ENCODE measurements around the gene RSRC1. TPM values are rescaled to one million over a fixed set of nuclear protein-coding genes. Genes with fewer than 3 reads are reported as not detected.
A peak's percentile ranks its signal among the peaks of the same experiment; 100 is the strongest.
"Not testable (repeated sequence)": the region's sequence is repeated elsewhere in the genome, so short reads cannot be mapped to it uniquely, and the experiment has no call there.

The RSRC1 gene, protein sequence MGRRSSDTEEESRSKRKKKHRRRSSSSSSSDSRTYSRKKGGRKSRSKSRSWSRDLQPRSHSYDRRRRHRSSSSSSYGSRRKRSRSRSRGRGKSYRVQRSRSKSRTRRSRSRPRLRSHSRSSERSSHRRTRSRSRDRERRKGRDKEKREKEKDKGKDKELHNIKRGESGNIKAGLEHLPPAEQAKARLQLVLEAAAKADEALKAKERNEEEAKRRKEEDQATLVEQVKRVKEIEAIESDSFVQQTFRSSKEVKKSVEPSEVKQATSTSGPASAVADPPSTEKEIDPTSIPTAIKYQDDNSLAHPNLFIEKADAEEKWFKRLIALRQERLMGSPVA
- total RNA-seq (41.2 TPM), polyA plus RNA-seq (ENCODE audit: insufficient read depth in 1 of 8, insufficient read length in 8 of 8, low replicate concordance in 1 of 8) (10 to 100 TPM; 20.6 to 24.6 (median 22.1) TPM)
- long read RNA-seq, donor 1, partial matches to known transcripts, result 0 of 2 reads
- long read RNA-seq, donor 1, other reads (novel, unspliced or antisense), result 0 of 2 reads
- long read RNA-seq, donor 2, partial matches to known transcripts, result 0 of 1 reads
- long read RNA-seq, donor 2, other reads (novel, unspliced or antisense), result 0 of 1 reads
- long read RNA-seq, donor 3, partial matches to known transcripts, result 0 of 1 reads
- long read RNA-seq, donor 3, other reads (novel, unspliced or antisense), result 0 of 1 reads
- long read RNA-seq, donor 4, result 0 reads
- long read RNA-seq, donor 5, partial matches to known transcripts, result 0 of 7 reads
- long read RNA-seq, donor 5, other reads (novel, unspliced or antisense), result 0 of 7 reads
- long read RNA-seq, donor 6, transcript RSRC1-215 (10 exons, 1,738 nt), result major isoform, 5 of 10 reads
- long read RNA-seq, donor 6, partial matches to known transcripts, result 0 of 10 reads
- long read RNA-seq, donor 6, other reads (novel, unspliced or antisense), result 0 of 10 reads
- long read RNA-seq, donor 7, partial matches to known transcripts, result 0 of 10 reads
- long read RNA-seq, donor 7, other reads (novel, unspliced or antisense), result 8 of 10 reads
- long read RNA-seq, donor 8, partial matches to known transcripts, result 0 of 2 reads
- long read RNA-seq, donor 8, other reads (novel, unspliced or antisense), result 0 of 2 reads
- long read RNA-seq, donor 9, result 0 reads
- long read RNA-seq, donor 10, partial matches to known transcripts, result 0 of 2 reads
- long read RNA-seq, donor 10, other reads (novel, unspliced or antisense), result 0 of 2 reads
- long read RNA-seq, donor 11, partial matches to known transcripts, result 0 of 3 reads
- long read RNA-seq, donor 11, other reads (novel, unspliced or antisense), result 0 of 3 reads

DNA sequence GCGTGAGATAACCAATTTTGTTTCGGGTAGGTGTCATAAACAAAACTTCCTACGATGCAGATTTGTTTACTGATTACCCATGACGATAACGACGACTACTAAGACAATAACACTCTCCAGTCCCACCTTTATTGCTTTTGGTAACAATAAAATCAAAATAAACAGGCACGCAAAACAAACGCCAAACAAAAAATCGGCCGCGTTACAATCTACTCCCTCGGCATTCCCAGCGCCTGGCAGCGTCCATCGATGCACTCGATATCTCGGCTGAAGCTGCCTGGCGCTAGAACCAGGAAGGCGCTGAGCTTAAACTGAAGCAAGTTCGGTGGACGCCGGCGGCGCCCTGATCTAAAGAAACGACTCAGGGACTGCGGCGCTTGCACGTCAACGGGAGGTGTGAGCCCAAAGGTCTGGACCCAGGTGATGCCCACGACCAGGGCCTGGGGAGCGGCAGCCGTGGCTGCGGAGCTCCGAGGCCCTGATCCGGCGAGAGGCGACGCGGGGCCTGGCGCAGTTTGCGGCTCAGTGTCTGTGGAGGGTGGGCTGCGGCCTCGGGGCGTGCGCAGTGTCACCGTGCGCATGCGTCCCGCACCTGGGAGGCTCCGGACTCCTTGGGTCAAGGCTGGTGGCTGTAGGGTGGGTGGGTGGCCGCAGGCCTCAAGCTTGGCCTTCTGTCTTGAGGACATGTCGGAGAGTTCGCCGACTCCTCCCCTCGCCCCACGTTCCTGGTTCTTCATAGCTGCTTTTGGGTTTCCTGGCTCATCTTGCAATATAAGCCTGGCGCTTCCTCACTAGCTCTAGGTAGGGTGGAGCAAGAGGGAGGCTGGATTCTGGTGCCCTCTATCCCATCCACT lies at the start of gene RSRC1:
RSRC1 (plus strand) TSS at position 286 of the 854 bp plus-strand sequence. CDS start 12,016 bp downstream, outside the sequence.
- peak; percentile 98 for DNase-seq
- Histone ChIP-seq H3K4me1 (ENCODE audit: control insufficient read depth, insufficient read depth, low read length) (peaks cover 17% of the 10 kb centered on the region), H3K27ac (ENCODE audit: low read length) (peak within 1 kb of the TSS; percentile 86), H3K9me3 (replicated peaks; ENCODE audit: control insufficient read depth, low read depth, low read length) (no peaks in the 10 kb centered on the region), H3K4me3 (ENCODE audit: low read length) (peak within 1 kb of the TSS; percentile 79), H3K36me3 (ENCODE audit: control insufficient read depth, insufficient read depth, low read length) (no peaks in the 10 kb centered on the region), H3K27me3 (ENCODE audit: control insufficient read depth, insufficient read depth, low read length) (peaks cover 36% of the 10 kb centered on the region)
- WGBS (ENCODE audit: insufficient coverage), result under 1% methylated on average over 39 of the region's 57 CpGs

DNA sequence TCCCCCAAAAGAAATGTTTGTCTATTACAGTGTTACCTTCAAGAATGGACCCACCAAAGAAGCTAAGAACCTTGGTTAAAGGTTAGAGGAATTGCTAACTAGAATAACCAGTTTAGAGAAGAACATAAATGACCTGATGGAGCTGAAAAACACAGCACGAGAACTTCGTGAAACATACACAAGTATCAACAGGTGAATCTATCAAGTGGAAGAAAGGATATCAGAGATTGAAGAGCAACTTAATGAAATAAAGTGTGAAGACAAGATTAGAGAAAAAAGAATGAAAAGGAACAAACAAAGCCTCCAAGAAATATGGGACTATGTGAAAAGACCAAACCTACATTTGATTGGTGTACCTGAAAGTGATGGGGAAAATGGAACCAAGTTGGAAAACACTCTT lies 44.3 kb upstream of the RSRC1 start:
- not testable (repeated sequence) for H3K27ac ChIP-seq (ENCODE audit: low read length); DNase-seq; H3K4me1 ChIP-seq (ENCODE audit: control insufficient read depth, insufficient read depth, low read length); H3K9me3 ChIP-seq (replicated peaks; ENCODE audit: control insufficient read depth, low read depth, low read length); H3K4me3 ChIP-seq (ENCODE audit: low read length); H3K27me3 ChIP-seq (ENCODE audit: control insufficient read depth, insufficient read depth, low read length); H3K36me3 ChIP-seq (ENCODE audit: control insufficient read depth, insufficient read depth, low read length)
- no CpG with 5 or more reads among the region's 2 CpGs for WGBS (ENCODE audit: insufficient coverage)

DNA sequence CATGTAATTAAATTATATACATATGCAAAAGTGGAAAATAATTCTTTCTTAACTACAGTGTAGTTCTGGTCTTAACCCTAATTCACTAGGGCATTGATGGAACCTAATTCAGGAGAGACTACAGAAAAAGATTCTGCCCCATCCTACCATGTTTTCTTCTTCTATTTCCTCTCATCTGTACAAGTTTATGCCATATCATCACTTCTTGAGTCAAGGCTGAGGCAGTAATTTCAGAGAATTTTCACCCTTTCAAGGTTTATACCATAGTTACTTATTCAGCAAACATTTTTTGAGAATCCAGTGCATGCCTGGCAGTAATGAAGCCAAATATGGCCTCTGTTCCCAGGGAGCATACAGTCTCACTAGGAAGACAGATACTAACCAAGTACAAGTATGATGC lies 37.1 kb upstream of the RSRC1 start:
- no peak overlapping the region for H3K27ac ChIP-seq (ENCODE audit: low read length)
- no peaks in the 10 kb centered on the region for H3K36me3 ChIP-seq (ENCODE audit: control insufficient read depth, insufficient read depth, low read length)
- H3K4me3 ChIP-seq (ENCODE audit: low read length), result no peak overlapping the region
- H3K27me3 ChIP-seq (ENCODE audit: control insufficient read depth, insufficient read depth, low read length), result no peaks in the 10 kb centered on the region
- no peak for DNase-seq
- H3K9me3 ChIP-seq (replicated peaks; ENCODE audit: control insufficient read depth, low read depth, low read length), result no peaks in the 10 kb centered on the region
- H3K4me1 ChIP-seq (ENCODE audit: control insufficient read depth, insufficient read depth, low read length), result no peaks in the 10 kb centered on the region

DNA sequence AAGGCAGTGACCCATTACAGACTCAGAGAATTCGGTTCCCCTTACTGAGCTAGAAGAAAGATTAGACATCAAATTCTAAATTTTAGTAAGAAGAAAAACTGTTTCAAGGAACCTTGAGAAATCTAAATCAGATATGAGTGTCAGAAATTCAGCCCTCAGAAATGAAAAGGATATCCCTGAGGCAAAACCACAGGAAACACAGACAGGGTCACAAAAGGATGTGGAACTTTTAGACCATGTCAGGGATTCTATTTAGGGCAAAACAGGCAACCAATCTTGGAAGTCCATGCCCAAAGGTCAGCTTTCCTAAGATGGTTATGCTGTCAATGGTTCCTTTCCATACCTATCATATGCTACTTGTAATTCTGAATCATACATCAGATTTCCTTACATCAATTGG lies 35.3 kb upstream of the RSRC1 start:
- no peaks in the 10 kb centered on the region for H3K4me1 ChIP-seq (ENCODE audit: control insufficient read depth, insufficient read depth, low read length)
- no peak for DNase-seq
- no peaks in the 10 kb centered on the region for H3K27me3 ChIP-seq (ENCODE audit: control insufficient read depth, insufficient read depth, low read length)
- no peaks in the 10 kb centered on the region for H3K9me3 ChIP-seq (replicated peaks; ENCODE audit: control insufficient read depth, low read depth, low read length)
- no CpG with 5 or more reads among the region's 1 CpG for WGBS (ENCODE audit: insufficient coverage)
- no peak overlapping the region for H3K27ac ChIP-seq (ENCODE audit: low read length)
- H3K4me3 ChIP-seq (ENCODE audit: low read length), result no peak overlapping the region
- H3K36me3 ChIP-seq (ENCODE audit: control insufficient read depth, insufficient read depth, low read length), result no peaks in the 10 kb centered on the region

DNA sequence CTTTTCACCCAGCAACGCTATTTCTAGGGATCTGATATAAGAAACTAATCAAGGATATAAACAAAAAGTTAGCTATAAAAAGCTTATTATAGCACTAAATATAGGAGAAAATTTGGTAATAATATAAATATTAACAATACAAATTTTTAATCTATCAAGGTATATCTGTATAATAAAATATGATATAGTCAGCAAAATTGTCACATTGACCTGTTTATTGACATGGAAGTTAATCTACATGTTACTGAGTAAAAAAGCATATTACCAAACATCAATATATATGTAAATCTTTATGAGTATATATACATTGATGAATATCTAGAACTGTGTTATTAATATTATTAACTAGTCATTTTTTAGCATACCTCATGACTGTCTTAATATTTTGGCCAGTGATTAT lies 30.3 kb upstream of the RSRC1 start:
- H3K27ac ChIP-seq (ENCODE audit: low read length), result no peak overlapping the region
- H3K36me3 ChIP-seq (ENCODE audit: control insufficient read depth, insufficient read depth, low read length), result no peaks in the 10 kb centered on the region
- no peak overlapping the region for H3K4me3 ChIP-seq (ENCODE audit: low read length)
- DNase-seq, result no peak
- no peaks in the 10 kb centered on the region for H3K4me1 ChIP-seq (ENCODE audit: control insufficient read depth, insufficient read depth, low read length)
- no peaks in the 10 kb centered on the region for H3K27me3 ChIP-seq (ENCODE audit: control insufficient read depth, insufficient read depth, low read length)
- H3K9me3 ChIP-seq (replicated peaks; ENCODE audit: control insufficient read depth, low read depth, low read length), result no peaks in the 10 kb centered on the region
- WGBS (ENCODE audit: insufficient coverage), result no CpG with 5 or more reads among the region's 1 CpG

DNA sequence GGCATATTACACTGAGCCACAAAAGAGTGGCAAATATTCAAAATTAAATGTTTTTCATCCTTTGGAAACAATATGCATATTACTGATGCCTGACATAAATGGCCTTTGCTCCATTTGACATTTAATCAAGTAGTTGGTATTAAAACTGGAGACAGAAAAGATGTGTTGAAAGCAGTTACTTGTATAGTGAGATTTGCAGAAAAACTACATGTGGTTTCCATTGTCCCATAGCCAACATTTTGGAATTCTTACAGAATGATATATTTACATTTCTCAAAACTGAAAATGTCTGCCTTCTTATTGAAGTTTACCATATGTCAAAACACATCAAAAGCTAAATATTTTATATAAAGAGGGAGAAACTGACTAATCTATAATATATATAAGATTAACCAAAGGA lies 25.2 kb upstream of the RSRC1 start:
- Histone ChIP-seq H3K9me3 (replicated peaks; ENCODE audit: control insufficient read depth, low read depth, low read length) (no peaks in the 10 kb centered on the region), H3K36me3 (ENCODE audit: control insufficient read depth, insufficient read depth, low read length) (no peaks in the 10 kb centered on the region), H3K4me1 (ENCODE audit: control insufficient read depth, insufficient read depth, low read length) (no peaks in the 10 kb centered on the region), H3K27ac (ENCODE audit: low read length) (no peak overlapping the region), H3K4me3 (ENCODE audit: low read length) (no peak overlapping the region), H3K27me3 (ENCODE audit: control insufficient read depth, insufficient read depth, low read length) (no peaks in the 10 kb centered on the region)
- DNase-seq, result peak; percentile 61

DNA sequence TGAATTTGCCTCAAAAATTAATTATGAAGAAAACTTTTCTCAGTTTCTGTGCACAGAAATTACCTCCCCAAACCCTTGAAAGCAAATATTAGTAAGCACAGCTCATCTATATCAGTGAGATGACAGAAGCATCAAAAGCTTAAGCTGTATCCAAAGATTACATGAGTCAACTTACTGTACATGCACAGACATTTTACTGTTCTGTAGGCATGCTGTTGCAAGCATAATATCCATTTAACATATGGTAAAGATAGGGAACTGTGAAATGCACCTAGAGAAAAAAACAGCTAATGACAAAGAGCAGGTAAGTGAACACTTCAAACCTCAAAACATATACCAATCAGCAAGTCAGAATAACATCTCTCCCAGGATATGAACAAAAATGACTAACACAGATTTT lies 24.5 kb upstream of the RSRC1 start:
- no peak overlapping the region for H3K27ac ChIP-seq (ENCODE audit: low read length)
- H3K27me3 ChIP-seq (ENCODE audit: control insufficient read depth, insufficient read depth, low read length), result no peaks in the 10 kb centered on the region
- no peak for DNase-seq
- H3K4me3 ChIP-seq (ENCODE audit: low read length), result no peak overlapping the region
- no peaks in the 10 kb centered on the region for H3K4me1 ChIP-seq (ENCODE audit: control insufficient read depth, insufficient read depth, low read length)
- no peaks in the 10 kb centered on the region for H3K36me3 ChIP-seq (ENCODE audit: control insufficient read depth, insufficient read depth, low read length)
- H3K9me3 ChIP-seq (replicated peaks; ENCODE audit: control insufficient read depth, low read depth, low read length), result no peaks in the 10 kb centered on the region

DNA sequence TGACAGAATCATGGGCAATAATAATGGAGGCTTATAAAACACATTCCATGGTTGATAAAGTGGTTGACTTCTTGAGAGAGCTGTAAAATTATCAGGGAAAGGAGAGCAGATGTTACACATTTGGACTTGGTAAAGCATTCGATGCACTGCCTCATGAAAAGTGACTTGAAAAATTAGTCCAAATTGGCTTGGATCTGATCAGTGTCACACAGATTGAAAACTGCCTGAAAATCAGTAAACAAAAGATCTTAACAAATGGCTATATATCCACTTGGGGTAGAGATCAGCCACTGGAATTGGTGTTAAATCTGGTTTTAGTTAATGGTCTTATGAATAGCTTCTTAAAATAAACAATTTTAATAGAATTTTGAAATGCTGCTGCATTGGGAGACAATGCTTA lies 24.0 kb upstream of the RSRC1 start:
- H3K27ac ChIP-seq (ENCODE audit: low read length), result no peak overlapping the region
- H3K27me3 ChIP-seq (ENCODE audit: control insufficient read depth, insufficient read depth, low read length), result no peaks in the 10 kb centered on the region
- no peak overlapping the region for H3K4me3 ChIP-seq (ENCODE audit: low read length)
- H3K9me3 ChIP-seq (replicated peaks; ENCODE audit: control insufficient read depth, low read depth, low read length), result no peaks in the 10 kb centered on the region
- WGBS (ENCODE audit: insufficient coverage), result no CpG with 5 or more reads among the region's 1 CpG
- H3K4me1 ChIP-seq (ENCODE audit: control insufficient read depth, insufficient read depth, low read length), result no peaks in the 10 kb centered on the region
- no peak for DNase-seq
- no peaks in the 10 kb centered on the region for H3K36me3 ChIP-seq (ENCODE audit: control insufficient read depth, insufficient read depth, low read length)

DNA sequence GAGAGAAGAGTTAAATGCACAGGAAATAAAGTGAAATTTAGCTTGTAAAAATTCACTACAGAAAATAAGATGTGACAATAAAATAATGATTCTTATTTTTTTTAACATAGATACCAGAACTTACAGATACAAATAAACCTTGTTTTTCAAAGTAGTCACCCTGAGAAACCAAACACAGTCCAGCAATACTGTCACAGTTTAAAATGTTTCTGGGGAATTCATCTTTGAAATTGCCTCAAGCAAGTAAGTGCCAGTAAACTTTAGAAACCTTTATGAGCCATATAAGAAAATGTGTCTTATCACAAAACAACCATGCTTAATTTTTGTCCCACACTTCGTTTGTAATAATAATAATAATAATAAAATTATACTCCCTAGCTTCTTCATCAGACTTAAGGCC lies 23.5 kb upstream of the RSRC1 start:
- peak; percentile 53 for DNase-seq
- H3K9me3 ChIP-seq (replicated peaks; ENCODE audit: control insufficient read depth, low read depth, low read length), result no peaks in the 10 kb centered on the region
- H3K27me3 ChIP-seq (ENCODE audit: control insufficient read depth, insufficient read depth, low read length), result no peaks in the 10 kb centered on the region
- no peaks in the 10 kb centered on the region for H3K4me1 ChIP-seq (ENCODE audit: control insufficient read depth, insufficient read depth, low read length)
- H3K4me3 ChIP-seq (ENCODE audit: low read length), result no peak overlapping the region
- no peak overlapping the region for H3K27ac ChIP-seq (ENCODE audit: low read length)
- no peaks in the 10 kb centered on the region for H3K36me3 ChIP-seq (ENCODE audit: control insufficient read depth, insufficient read depth, low read length)
- WGBS (ENCODE audit: insufficient coverage), result no CpG with 5 or more reads among the region's 1 CpG

Data from muscle of leg (tissue), 16 donors.